MM.1S (cell line): ENCODE measurements around the gene PPP2R5C.

Experiments used
- DNase-seq: peaks from one replicate; pipeline ENCODE4 v3.0.0-alpha.2; 2015
- H2AFZ ChIP-seq: fragments of 300-600 bp; sonication (generic); 2 replicates; pipeline ENCODE4 v1.6.0; 2016; ENCODE audit warnings: antibody characterized with exemption, low read length
- H3F3A ChIP-seq: fragments of 300-600 bp; sonication (generic); 2 replicates; pipeline ENCODE4 v1.6.1; 2016; ENCODE audit warnings: mild to moderate bottlenecking, antibody characterized with exemption, low read length, moderate library complexity, mixed read lengths; ENCODE audit not compliant: insufficient read depth
- H3K27ac ChIP-seq: fragments of 300-600 bp; sonication (generic); 2 replicates; pipeline ENCODE4 v1.5.1; 2016; ENCODE audit warnings: mild to moderate bottlenecking, low read length
- H3K27me3 ChIP-seq: fragments of 300-600 bp; sonication (generic); replicated peaks from 2 replicates; pipeline ENCODE4 v1.6.0; 2016; ENCODE audit warnings: low read length; ENCODE audit not compliant: insufficient read depth
- H3K36me3 ChIP-seq: fragments of 300-600 bp; sonication (generic); replicated peaks from 2 replicates; pipeline ENCODE4 v1.6.1; 2016; ENCODE audit warnings: mild to moderate bottlenecking, low read length, mixed read lengths; ENCODE audit not compliant: insufficient read depth
- H3K4me1 ChIP-seq: fragments of 300-600 bp; sonication (generic); 2 replicates; pipeline ENCODE4 v1.6.1; 2016; ENCODE audit warnings: low read length, mixed read lengths
- H3K4me2 ChIP-seq: fragments of 300-600 bp; sonication (generic); 2 replicates; pipeline ENCODE4 v1.6.0; 2016; ENCODE audit warnings: low read depth, low read length
- H3K4me3 ChIP-seq: fragments of 300-600 bp; sonication (generic); 2 replicates; pipeline ENCODE4 v1.5.1; 2016; ENCODE audit warnings: low read length, mixed read lengths
- H3K79me2 ChIP-seq: fragments of 300-600 bp; sonication (generic); 2 replicates; pipeline ENCODE4 v1.6.1; 2016; ENCODE audit warnings: mixed run types, low read length, mixed read lengths
- H3K9ac ChIP-seq: fragments of 300-600 bp; sonication (generic); 2 replicates; pipeline ENCODE4 v1.6.1; 2016; ENCODE audit warnings: low read length, mixed read lengths
- H3K9me2 ChIP-seq: fragments of 300-600 bp; sonication (generic); replicated peaks from 2 replicates; pipeline ENCODE4 v1.6.1; 2016; ENCODE audit warnings: mild to moderate bottlenecking, low read length, mixed read lengths; ENCODE audit not compliant: insufficient read depth
- H3K9me3 ChIP-seq: fragments of 300-600 bp; sonication (generic); replicated peaks from 2 replicates; pipeline ENCODE4 v1.6.1; 2016; ENCODE audit warnings: mild to moderate bottlenecking, low read length, mixed read lengths; ENCODE audit not compliant: insufficient read depth
- H4K20me1 ChIP-seq: fragments of 300-600 bp; sonication (generic); 2 replicates; pipeline ENCODE4 v1.6.1; 2016; ENCODE audit warnings: mild to moderate bottlenecking, low read length, moderate library complexity, mixed read lengths; ENCODE audit not compliant: insufficient read depth
- CTCF ChIP-seq: fragments of 300-600 bp; sonication (generic); IDR thresholded peaks from 2 replicates; pipeline ENCODE4 v1.5.1; 2016; ENCODE audit warnings: antibody characterized with exemption, low read length, mixed read lengths
- EZH2 ChIP-seq: fragments of 300-600 bp; sonication (generic); optimal IDR thresholded peaks from 2 replicates; pipeline ENCODE3; 2017; ENCODE audit warnings: low read depth, mild to moderate bottlenecking, antibody characterized with exemption, low read length, mixed read lengths
- EZH2phosphoT487 ChIP-seq: fragments of 300-600 bp; sonication (generic); IDR thresholded peaks from 2 replicates; pipeline ENCODE4 v1.6.1; 2018; ENCODE audit warnings: antibody characterized with exemption, low read length

Gene PPP2R5C

GRCh38 chr14:101730626-101731186, 30.8 kb upstream of the PPP2R5C start:
- H3K4me1 ChIP-seq, result peaks cover 9% of the 10 kb centered on the region; the same call in 1 of the 2 replicates
- H3K79me2 ChIP-seq, result no peaks in the 10 kb centered on the region
- H3K4me3 ChIP-seq, result no peak overlapping the region
- no peaks in the 10 kb centered on the region for H3F3A ChIP-seq
- H3K27me3 ChIP-seq, result no peaks in the 10 kb centered on the region
- H4K20me1 ChIP-seq, result no peaks in the 10 kb centered on the region
- H2AFZ ChIP-seq, result no peak overlapping the region
- TF ChIP-seq CTCF, result no peak
- TF ChIP-seq EZH2phosphoT487, result no peak
- no peak for TF ChIP-seq EZH2
- no peaks in the 10 kb centered on the region for H3K9me3 ChIP-seq
- no peaks in the 10 kb centered on the region for H3K9me2 ChIP-seq
- H3K4me2 ChIP-seq, result no peak overlapping the region
- DNase-seq, result no peak
- H3K9ac ChIP-seq, result no peak overlapping the region
- no peak overlapping the region for H3K27ac ChIP-seq
- H3K36me3 ChIP-seq, result no peaks in the 10 kb centered on the region

- no peaks in the 10 kb centered on the region for H3K9me3 ChIP-seq
- H3K36me3 ChIP-seq, result no peaks in the 10 kb centered on the region
- no peaks in the 10 kb centered on the region for H3K27me3 ChIP-seq
- no peaks in the 10 kb centered on the region for H3F3A ChIP-seq
- peaks cover 9% of the 10 kb centered on the region; the same call in 1 of the 2 replicates for H3K4me1 ChIP-seq
- peak; percentile 45 for DNase-seq
- no peaks in the 10 kb centered on the region for H4K20me1 ChIP-seq
- peak overlapping the region; percentile 38; the same call in 1 of the 2 replicates for H2AFZ ChIP-seq
- no peaks in the 10 kb centered on the region for H3K79me2 ChIP-seq
- no peak overlapping the region for H3K4me3 ChIP-seq
- H3K4me2 ChIP-seq, result peak overlapping the region; percentile 30
- peak overlapping the region; percentile 32; the same call in 1 of the 2 replicates for H3K27ac ChIP-seq
- H3K9me2 ChIP-seq, result no peaks in the 10 kb centered on the region
- no peak for TF ChIP-seq CTCF
- TF ChIP-seq EZH2phosphoT487, result no peak
- TF ChIP-seq EZH2, result no peak
- no peak overlapping the region for H3K9ac ChIP-seq
Observed at GRCh38 chr14:101731187-101732080, 30.1 kb upstream of the PPP2R5C start.

- DNase-seq, result no peak
- Histone ChIP-seq H3K9me2 (no peaks in the 10 kb centered on the region), H3K79me2 (no peaks in the 10 kb centered on the region), H3K4me1 (peaks cover 9% of the 10 kb centered on the region; the same call in 1 of the 2 replicates), H3K4me2 (peak overlapping the region; percentile 30; the same call in 1 of the 2 replicates), H2AFZ (0 out of 2 replicates have a peak overlapping the region, but pooled peaks have one; percentile 38), H3K4me3 (no peak overlapping the region), H3K36me3 (no peaks in the 10 kb centered on the region), H3K9me3 (no peaks in the 10 kb centered on the region), H3K27me3 (no peaks in the 10 kb centered on the region), H4K20me1 (no peaks in the 10 kb centered on the region), H3K9ac (no peak overlapping the region), H3K27ac (0 out of 2 replicates have a peak overlapping the region, but pooled peaks have one; percentile 21), H3F3A (no peaks in the 10 kb centered on the region)
- TF ChIP-seq CTCF (no peak), EZH2 (no peak), EZH2phosphoT487 (no peak)
Observed at GRCh38 chr14:101732118-101732517, 29.4 kb upstream of the PPP2R5C start.
